IPS-20b (cell line): Measurements from ENCODE around the gene VOPP1.
"Not testable (repeated sequence)": the region's sequence is repeated elsewhere in the genome, so short reads cannot be mapped to it uniquely, and the experiment has no call there.

Experiments used
- H3K27ac ChIP-seq: one replicate; pipeline ENCODE4 v1.5.1; 2013; ENCODE audit warnings: low read length
- H3K27me3 ChIP-seq: 2 replicates; pipeline ENCODE4 v1.6.1; 2013; ENCODE audit warnings: mild to moderate bottlenecking, low read length, inconsistent platforms; ENCODE audit not compliant: insufficient read depth
- H3K36me3 ChIP-seq: 2 replicates; pipeline ENCODE4 v1.6.1; 2013; ENCODE audit warnings: low read depth, mild to moderate bottlenecking, inconsistent platforms, low read length, moderate library complexity; ENCODE audit not compliant: insufficient read depth
- H3K4me1 ChIP-seq: 2 replicates; pipeline ENCODE4 v1.6.1; 2013; ENCODE audit warnings: mild to moderate bottlenecking, control low read depth, inconsistent platforms, low read length, moderate library complexity; ENCODE audit not compliant: insufficient read depth
- H3K4me3 ChIP-seq: 2 replicates; pipeline ENCODE4 v1.5.1; 2013; ENCODE audit warnings: mild to moderate bottlenecking, low read length, inconsistent platforms
- H3K9ac ChIP-seq: 2 replicates; pipeline ENCODE4 v1.6.1; 2013; ENCODE audit warnings: low read depth, mild to moderate bottlenecking, inconsistent platforms, low read length, moderate library complexity
- H3K9me3 ChIP-seq: 2 replicates; pipeline ENCODE4 v1.6.1; 2013; ENCODE audit warnings: mild to moderate bottlenecking, low read depth, low read length, inconsistent platforms; ENCODE audit not compliant: insufficient read depth

Gene VOPP1

DNA sequence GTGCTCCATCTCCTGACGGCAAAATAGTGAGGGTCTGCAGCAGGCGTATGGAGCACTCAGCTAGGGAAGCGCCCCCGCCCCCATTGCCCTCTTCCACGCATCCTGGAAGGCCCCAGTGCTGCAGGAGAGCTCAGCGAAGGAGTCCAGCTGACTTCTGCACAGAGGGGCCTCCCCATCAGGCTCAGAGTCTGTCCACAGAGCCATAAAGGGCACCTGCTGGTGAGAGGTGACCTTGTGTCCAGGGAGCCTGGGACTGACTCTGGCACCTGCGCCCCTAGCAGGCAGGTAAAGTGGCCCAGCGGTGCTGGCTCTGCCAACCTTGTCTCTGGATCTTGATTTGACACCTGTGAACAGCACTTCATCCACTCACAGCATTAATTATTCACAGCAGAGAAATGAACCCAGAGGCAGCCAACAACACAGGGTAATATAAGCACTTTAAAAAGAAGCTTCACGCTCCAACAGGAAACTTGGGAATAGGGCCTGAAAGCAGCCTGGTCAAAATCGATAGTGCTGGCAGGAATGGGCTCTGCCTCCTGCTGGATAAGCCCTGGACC lies 59.6 kb downstream of the VOPP1 start:
- H3K36me3 ChIP-seq: peaks cover 19% of the 10 kb centered on the region
- H3K9me3 ChIP-seq: no peaks in the 10 kb centered on the region
- H3K27me3 ChIP-seq: no peaks in the 10 kb centered on the region
- H3K4me3 ChIP-seq: no peak overlapping the region
- peaks cover 11% of the 10 kb centered on the region; the same call in 1 of the 2 replicates for H3K4me1 ChIP-seq
- no peak overlapping the region for H3K9ac ChIP-seq
- H3K27ac ChIP-seq: no peak overlapping the region

DNA sequence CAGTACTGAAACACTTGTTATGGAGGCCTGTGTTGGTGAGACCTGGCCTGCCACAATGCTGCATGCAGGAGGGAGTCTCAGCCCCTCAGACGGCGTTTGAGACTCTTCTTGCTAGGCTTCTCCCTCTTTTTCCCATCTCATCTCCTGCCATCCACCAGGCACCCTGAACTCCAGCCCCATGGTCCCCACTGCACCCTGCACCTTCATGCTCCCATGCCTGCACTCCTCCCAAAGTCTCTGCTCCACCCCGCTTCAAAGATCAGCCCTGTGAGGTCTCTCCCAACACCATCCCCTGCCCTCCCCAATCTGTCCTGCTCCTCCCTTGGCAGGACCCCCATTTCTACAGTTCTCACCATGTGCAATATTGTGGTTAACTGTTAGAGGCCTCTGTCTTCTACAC lies 61.7 kb downstream of the VOPP1 start:
- H3K27me3 ChIP-seq: no peaks in the 10 kb centered on the region
- peaks cover 3% of the 10 kb centered on the region; the same call in 1 of the 2 replicates for H3K36me3 ChIP-seq
- no peak overlapping the region for H3K9ac ChIP-seq
- H3K4me3 ChIP-seq: no peak overlapping the region
- H3K9me3 ChIP-seq: no peaks in the 10 kb centered on the region
- peaks cover 11% of the 10 kb centered on the region; the same call in 1 of the 2 replicates for H3K4me1 ChIP-seq
- no peak overlapping the region for H3K27ac ChIP-seq

DNA sequence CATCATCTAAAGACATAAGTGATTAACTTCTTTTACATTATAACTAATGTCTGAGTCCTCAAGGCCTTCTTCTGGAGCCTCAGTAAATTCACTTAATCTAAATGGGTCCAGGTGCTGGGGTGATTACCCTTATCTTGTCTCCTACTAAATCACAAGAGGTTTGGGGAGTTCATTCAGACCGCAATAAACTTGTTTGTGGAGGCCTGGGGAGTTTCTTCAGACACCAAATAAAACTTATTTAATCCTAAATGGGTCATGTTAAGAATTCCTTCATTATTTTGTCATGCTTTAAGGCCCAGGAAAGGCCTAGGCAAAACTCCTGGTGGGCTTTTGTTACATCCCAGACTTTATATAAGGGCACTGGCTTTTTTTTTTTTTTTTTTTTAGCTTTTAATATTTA lies 62.1 kb downstream of the VOPP1 start:
- H3K27ac ChIP-seq, H3K36me3 ChIP-seq, H3K9ac ChIP-seq, H3K4me3 ChIP-seq, H3K27me3 ChIP-seq, H3K9me3 ChIP-seq: not testable (repeated sequence)
- H3K4me1 ChIP-seq: peaks cover 11% of the 10 kb centered on the region; the same call in 1 of the 2 replicates

DNA sequence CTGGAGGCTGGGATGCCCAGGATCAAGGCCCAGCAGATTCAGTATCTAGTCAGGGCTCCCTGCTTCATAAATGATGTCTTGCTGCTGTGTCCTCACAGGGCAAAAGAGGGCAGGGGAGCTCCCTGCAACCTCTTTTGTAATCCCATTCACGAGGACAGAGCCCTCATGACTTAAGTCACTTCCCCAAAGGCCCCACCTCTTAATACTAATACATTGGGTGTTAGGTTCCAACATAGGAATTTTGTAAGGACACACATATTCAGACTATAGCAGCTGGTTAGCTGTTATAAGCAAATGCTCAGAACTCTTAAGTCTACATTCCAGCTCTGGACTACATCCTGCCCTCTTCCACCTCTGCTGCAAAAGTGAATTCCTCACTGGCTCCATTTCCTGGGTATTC lies 63.0 kb downstream of the VOPP1 start:
- Histone ChIP-seq H3K36me3 (no peaks in the 10 kb centered on the region; the same call in 1 of the 2 replicates), H3K27ac (no peak overlapping the region), H3K9ac (no peak overlapping the region), H3K27me3 (no peaks in the 10 kb centered on the region), H3K9me3 (no peaks in the 10 kb centered on the region), H3K4me1 (peaks cover 11% of the 10 kb centered on the region; the same call in 1 of the 2 replicates), H3K4me3 (no peak overlapping the region)

DNA sequence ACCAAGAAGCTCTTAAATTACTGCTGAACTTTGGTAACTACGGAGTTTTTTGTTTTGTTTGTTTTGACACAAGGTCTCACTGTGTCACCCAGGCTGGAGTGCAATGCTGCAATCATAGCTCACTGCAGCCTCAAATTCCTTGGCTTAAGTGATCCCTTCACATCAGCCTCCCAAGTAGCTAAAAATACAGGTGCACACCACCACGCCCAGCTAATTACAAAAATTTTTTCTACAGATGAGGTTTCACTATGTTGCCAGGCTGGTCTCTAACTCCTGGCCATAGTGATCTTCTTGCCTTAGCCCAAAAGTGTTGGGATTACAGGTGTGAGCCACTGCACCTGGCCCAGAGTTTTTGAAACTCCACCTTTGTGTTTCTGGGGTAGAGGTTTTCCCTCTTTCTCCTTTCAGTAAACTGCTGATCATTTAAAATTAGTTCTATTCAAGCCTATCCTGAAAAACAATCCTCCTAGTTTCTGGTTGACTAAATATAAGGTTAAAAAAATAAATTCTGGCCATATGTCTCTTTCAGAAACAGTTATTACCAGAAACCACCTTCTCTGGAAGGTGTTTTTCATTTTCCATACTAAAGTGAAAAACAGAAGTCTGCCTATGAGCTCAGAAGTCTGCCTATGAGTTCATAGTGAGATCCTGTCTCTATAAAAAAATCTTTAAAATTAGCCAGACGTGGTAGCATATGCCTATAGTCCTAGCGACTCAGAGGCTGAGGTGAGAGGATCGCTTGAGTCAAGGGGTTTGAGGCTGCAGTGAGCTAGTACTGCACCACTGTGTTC lies 63.9 kb downstream of the VOPP1 start:
- no peak overlapping the region for H3K9ac ChIP-seq
- H3K27ac ChIP-seq: no peak overlapping the region
- no peaks in the 10 kb centered on the region for H3K9me3 ChIP-seq
- H3K4me1 ChIP-seq: peaks cover 11% of the 10 kb centered on the region; the same call in 1 of the 2 replicates
- H3K4me3 ChIP-seq: no peak overlapping the region
- H3K27me3 ChIP-seq: no peaks in the 10 kb centered on the region
- H3K36me3 ChIP-seq: no peaks in the 10 kb centered on the region

DNA sequence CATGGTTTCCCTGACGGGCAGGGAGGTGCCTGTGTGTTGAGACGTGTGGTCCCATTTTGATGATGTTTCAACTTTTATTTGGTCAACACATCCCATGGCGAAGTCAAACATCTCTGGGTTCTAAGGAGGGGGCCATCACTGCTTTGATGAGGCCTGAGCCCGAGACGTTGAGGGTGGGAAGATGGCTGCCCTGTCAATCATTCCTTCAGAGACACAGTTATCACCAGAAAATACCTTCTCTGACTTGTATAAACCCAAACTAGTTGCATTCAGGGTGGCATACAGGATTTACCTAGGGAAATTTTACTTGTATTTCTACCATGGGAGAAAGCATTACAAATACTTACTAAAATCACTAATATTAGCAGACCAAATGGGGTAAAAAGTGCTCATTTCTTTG lies 64.6 kb downstream of the VOPP1 start:
- no peaks in the 10 kb centered on the region for H3K36me3 ChIP-seq
- H3K27me3 ChIP-seq: no peaks in the 10 kb centered on the region
- no peak overlapping the region for H3K9ac ChIP-seq
- H3K9me3 ChIP-seq: no peaks in the 10 kb centered on the region
- peaks cover 11% of the 10 kb centered on the region; the same call in 1 of the 2 replicates for H3K4me1 ChIP-seq
- H3K27ac ChIP-seq: no peak overlapping the region
- H3K4me3 ChIP-seq: no peak overlapping the region

DNA sequence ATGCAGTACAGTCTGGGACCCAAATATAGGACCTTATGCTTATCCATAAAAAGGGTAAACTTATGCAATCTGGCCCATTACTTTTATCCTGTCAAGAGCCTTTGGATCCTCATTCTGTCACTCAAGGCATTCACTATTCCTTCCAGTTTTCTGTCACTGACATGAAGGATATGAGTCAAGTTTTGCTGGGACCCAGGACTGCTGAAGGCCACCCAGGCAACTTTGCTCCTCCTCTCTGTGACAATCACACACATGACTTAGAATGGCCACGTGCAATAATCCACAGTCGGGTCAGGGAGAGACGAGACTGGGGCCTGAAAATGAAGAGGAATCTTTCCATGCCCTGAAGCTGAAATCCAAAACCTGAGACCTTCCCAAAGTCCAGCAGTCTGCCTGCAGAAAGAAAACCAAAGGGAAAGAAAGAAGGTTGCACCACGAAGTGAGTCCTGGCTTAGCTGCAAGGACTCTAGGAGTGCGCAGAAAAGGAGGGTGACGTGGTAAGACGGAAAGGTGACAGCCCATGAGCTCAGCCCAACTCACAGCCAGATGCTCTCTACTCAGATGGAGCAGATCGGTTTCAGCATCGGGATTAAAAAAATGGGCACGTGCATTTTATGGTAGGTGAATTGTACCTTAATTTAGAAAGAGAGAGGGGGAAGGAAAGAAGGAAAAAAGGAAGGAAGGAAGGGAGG lies 67.2 kb downstream of the VOPP1 start:
- no peaks in the 10 kb centered on the region for H3K27me3 ChIP-seq
- no peak overlapping the region for H3K4me3 ChIP-seq
- H3K36me3 ChIP-seq: 0 out of 2 replicates have a peak, but pooled peaks cover 8% of the 10 kb centered on the region
- no peaks in the 10 kb centered on the region for H3K9me3 ChIP-seq
- no peaks in the 10 kb centered on the region for H3K4me1 ChIP-seq
- no peak overlapping the region for H3K27ac ChIP-seq
- H3K9ac ChIP-seq: no peak overlapping the region

DNA sequence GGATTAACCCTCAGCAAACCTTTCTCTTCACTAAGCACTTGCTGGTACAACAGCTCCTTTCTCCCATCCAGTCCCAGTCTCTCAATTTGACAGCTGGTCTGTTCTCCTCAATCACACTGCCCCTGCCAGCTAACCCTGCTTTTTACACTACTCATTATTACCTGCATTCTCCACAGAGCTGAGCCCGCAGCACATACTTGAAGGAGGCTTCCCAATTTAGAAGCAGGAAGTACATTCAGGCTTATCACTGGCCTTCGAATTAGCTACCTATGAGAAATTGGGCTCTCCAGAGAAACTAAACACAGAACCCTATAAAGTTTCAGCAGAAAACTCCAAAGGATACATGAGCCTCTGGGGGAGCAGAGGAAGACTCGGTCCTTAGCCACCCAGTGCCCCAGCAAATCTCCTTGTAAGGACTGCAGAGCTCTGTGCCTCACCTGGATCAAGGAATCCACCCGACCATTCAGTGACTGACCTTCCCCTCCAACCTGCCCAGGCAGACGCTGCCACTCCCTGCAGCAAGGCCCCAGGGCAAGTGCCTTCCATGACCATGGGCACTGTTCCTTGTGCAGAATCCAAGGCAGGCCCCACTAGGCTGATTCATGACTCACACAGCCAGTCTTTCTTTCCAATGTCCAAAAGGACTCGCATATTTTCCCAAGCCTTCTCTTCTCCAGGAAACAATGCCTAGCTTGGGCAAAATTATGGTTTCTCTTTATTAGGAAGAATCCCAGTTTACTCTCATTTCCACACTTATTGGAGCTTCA lies 68.0 kb downstream of the VOPP1 start:
- Histone ChIP-seq H3K4me1 (no peaks in the 10 kb centered on the region), H3K4me3 (no peak overlapping the region), H3K9ac (no peak overlapping the region), H3K36me3 (0 out of 2 replicates have a peak, but pooled peaks cover 8% of the 10 kb centered on the region), H3K9me3 (no peaks in the 10 kb centered on the region), H3K27ac (no peak overlapping the region), H3K27me3 (no peaks in the 10 kb centered on the region)

DNA sequence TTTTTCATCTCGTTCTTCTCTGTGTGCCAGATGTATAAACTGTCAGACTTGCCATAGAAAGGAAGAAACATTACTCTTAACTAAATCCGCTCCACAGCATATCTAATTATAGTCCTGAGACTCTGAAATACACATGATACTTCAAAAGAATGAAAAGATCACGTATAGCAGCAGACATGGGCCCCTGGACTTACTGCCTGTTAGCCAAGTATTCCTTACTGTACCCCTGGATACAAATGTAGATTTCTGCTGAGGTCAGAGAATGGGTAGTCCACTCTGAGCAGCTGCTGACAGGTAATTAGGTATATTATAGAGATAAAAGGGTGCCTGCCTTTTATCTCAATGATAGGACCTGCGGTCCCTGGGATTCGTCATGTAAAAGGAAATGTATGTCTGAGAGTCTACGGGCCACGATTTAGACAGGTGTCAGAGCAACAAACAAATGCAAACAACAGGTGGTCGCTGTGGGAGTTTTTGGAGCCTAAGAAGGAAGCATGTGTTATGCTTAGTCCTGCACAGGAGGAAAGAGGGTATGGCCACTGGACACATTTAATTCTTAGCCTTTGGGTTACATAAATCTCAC lies 69.4 kb downstream of the VOPP1 start:
- no peak overlapping the region for H3K4me3 ChIP-seq
- no peak overlapping the region for H3K9ac ChIP-seq
- no peaks in the 10 kb centered on the region for H3K27me3 ChIP-seq
- H3K4me1 ChIP-seq: no peaks in the 10 kb centered on the region
- H3K27ac ChIP-seq: no peak overlapping the region
- 0 out of 2 replicates have a peak, but pooled peaks cover 8% of the 10 kb centered on the region for H3K36me3 ChIP-seq
- H3K9me3 ChIP-seq: no peaks in the 10 kb centered on the region

DNA sequence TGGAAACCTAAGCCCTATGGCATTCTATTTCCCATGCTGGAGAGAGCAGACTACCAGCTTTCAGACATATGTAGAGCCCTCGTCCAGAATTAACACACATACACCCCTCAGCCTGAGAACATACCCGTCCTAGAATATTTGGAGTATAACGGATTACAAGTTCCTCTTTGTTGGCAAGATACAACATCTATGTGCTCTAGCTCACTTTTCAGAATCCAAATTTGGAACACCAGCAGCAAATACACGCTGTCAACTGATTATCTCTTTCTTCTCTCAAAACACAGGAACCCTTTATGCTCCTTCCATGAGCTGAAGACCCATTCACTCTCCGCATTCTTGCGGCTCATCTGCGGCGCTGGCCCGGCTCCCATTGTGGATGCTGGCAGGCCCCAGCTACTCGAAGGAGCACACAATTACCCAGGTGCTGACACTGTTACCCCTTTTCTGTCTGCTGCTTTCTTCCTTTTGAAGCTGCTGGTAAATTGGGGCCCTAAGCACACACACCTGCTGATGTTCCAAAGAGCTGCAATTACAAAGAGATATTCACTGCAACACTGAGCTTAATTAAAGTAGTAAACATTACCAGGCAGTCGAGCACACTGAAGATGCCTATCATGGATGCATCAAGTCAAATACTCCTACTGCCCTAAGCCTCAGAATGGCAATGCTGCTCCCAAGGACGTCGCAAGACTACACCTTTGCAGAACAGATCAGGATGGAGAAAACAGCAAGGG lies 70.0 kb downstream of the VOPP1 start:
- Histone ChIP-seq H3K4me3 (no peak overlapping the region), H3K27me3 (no peaks in the 10 kb centered on the region), H3K9me3 (no peaks in the 10 kb centered on the region), H3K36me3 (peaks cover 8% of the 10 kb centered on the region; the same call in 1 of the 2 replicates), H3K9ac (no peak overlapping the region), H3K4me1 (no peaks in the 10 kb centered on the region), H3K27ac (no peak overlapping the region)
